Ramos (cell line): Measurements from ENCODE around the gene RNF215.

Experiments
- in situ Hi-C: fragments of 300-500 bp; cut with MboI; formaldehyde crosslinking; loops from one replicate; pipeline ENCODE4 v1.14.3; 2022; ENCODE audit warnings: low sequenced_read_pairs; ENCODE audit not compliant: unreplicated experiment

The RNF215 gene

DNA sequence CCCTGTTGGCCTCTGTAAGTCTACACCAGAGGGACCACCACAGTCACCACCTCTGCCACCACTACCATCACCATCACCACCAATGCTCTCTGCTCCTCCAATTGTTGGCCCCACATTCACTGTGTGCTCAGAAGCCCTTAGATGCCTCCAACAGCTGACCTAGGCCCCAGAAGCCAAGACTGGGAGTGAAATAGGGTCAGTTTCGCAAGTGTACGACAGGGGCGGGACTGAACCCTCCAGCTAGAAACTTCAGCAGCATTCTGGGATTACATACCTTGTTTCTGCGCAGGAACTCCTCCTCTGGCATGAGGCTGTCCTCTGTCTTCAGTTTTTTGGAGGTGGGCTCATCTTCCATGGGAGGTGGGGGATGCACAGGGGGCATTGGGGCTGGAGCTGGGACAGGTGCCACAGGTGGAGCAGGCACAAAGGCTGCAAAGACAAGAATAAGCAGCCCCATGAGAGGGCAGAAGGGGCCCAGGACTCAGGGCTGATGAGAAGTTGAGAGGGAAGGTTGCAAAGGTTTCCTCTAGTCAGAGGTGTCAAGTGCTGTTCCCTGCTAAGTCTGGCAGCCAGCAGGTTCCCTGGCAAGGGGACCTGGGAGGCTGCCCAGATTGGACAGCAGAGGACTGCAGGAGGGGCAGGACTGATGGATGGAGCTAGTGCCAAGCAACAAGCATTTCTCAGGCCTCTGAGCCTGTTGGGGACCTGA is 50.3 kb downstream of the RNF215 start:
- in situ Hi-C loops = no loop called here

DNA sequence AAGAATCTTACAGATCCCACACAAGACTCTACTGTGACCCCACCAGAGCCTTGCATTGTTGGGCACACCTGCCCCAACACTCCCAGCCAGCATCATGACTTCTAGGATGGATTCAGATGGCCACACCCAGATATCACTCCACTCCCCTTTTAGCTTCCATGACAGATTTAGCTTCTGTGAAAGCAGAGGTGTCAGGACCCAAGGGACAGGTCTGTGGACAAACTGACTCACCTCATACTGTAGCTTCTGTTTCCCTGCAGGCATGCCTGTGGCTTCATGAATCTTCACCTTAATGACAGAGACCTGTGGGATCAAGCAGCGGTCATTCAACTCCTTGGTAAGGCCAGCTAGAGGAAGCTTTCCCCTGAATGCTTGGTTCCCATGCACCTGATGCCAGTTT is 52.0 kb downstream of the RNF215 start:
- in situ Hi-C loops = no loop called here

DNA sequence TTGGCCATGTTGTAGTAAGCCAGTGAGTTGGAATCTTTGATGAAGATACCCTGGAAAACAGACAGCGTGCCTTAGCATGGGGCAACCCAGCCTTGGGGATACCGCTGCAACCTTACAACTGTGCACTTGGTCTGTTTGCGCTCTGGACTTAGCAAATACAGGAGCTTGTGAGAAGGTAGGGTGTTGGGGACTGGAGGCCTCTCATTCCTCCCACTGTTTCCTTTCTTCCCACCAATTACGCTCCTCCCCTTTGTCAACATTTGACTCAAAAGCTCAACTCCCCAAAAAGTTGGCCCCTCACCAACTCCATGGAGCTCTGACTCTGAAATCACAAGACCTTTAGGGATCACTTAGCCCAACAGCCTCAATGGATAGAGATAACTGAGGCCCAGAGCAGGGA is 52.6 kb downstream of the RNF215 start:
- in situ Hi-C loops = no loop called here

DNA sequence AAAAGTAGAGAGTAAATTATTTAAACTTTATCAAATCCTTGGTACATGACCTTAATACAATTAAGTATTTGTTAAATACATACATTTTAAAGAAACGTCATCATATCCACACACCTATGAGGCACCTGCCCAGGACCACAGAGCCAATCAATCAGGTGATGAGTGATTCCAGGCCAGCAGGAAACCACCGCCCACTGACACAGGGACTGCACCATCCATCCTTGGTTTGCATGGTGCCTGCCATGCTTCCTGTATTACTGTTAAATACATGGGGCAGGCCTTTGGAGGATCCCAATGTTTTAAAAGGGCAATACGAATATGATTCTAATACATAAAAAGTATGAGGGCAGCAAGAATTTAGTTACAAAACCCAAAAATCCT is 53.5 kb downstream of the RNF215 start:
- in situ Hi-C loops = no loop called here

DNA sequence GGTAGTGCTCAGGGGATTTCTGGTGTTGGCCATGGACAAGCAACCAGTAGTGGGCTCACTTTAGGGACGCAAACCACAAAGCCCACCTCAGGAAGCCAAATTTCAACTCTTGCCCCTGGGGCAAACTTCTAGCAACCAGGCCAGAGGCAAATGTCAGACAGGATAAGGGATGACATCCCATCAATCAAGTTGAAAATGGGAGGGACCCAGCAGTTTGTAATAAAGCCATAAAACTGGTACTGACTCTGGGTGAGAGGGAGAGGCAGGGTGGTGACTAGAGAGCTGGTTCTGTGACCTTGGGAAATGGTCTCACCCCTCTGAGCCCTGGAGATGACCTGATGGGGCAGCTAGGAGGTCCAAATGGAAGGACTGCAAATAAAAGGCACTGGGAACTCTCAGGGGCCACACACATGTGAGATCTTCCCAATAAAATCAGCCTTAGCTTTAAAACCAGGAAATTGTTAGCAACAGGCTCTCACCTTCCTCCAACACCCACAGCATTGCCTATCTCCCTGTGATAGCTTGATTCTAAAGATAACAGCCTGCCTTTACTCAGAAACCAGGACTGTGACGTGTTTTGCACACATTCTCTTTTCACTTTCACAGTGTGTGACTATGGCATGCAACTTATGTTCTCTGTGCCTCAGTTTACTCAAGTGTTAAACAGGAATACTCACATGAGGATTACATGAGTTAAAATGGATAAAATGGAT is 54.1 kb downstream of the RNF215 start:
- in situ Hi-C loops = no loop called here

DNA sequence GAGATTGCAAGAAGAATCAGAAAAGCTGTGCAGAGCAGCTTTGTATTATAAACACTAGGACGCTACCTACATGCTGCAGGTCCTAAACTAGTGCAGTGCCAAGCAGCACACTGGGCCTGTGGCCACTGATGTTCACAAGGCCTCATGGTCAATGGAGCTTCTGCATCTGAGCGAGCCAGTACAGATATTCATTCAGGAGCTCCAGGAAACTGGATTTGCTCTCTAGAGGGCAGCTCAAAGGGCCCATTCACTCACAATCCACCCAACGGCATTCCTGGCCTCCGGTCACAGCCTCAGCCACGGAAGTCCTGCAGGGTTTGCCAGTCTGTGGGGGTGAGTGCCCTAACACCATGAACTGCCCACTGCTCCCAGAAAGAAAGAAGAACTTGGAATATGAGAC is 54.7 kb downstream of the RNF215 start:
- in situ Hi-C loops = no loop called here
